NOMO-1 (cell line): Measurements from ENCODE around the gene BORCS6.

Experiments
- DNase-seq, 2 experiments: peaks; one replicate each; lab custom pipeline; 2025; ENCODE audit not compliant: unreplicated experiment in 2 of 2; lab: John Stamatoyannopoulos, UW

BORCS6 gene

GRCh38 chr17:8143581-8144400, 46.2 kb downstream of the BORCS6 start:
- no peak for DNase-seq

GRCh38 chr17:8142887-8143580, 46.9 kb downstream of the BORCS6 start:
- DNase-seq: no peak

- DNase-seq: no peak
Observed at GRCh38 chr17:8142158-8142886, 47.7 kb downstream of the BORCS6 start.

- DNase-seq: no peak
Observed at GRCh38 chr17:8141741-8142140, 48.2 kb downstream of the BORCS6 start.

GRCh38 chr17:8141045-8141444, 48.9 kb downstream of the BORCS6 start:
- no peak for DNase-seq

- no peak for DNase-seq
Observed at GRCh38 chr17:8140065-8141029, 49.6 kb downstream of the BORCS6 start.

- DNase-seq: peak; percentile 96 to 99
Observed at GRCh38 chr17:8138672-8139371, 51.2 kb downstream of the BORCS6 start.

- no peak for DNase-seq
Observed at GRCh38 chr17:8138374-8138671, 51.7 kb downstream of the BORCS6 start.
